ENCODE measurements around the gene CCDC73. TPM values are rescaled to one million over a fixed set of nuclear protein-coding genes. Genes with fewer than 3 reads are reported as not detected.

CCDC73 gene
- total RNA-seq, 1 donor from 2014 or later, result not detected

DNA sequence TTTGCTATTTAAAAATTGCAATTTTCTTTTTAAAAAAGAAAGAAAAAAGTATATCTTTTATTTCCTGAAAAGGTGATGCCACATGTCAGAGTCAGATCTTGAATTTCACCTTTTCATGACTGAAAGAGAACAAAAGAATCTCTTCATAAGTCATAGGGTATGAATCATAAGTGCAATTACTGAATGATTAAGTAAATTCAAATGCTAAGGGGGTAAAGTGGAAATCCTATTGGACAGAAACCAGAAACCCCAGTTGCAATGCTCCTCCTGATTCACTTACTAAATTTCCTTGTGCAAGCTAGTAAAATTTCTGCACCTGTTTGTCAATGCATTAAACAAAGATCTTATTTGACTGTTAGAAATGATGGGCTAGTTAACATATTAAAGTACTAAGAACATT is 27.1 kb upstream of the CCDC73 start:
- H3K27me3 ChIP-seq, result no peaks in the 10 kb centered on the region
- intact Hi-C loops (cut with DNase I), result no loop called here
- no peaks in the 10 kb centered on the region for H3K36me3 ChIP-seq
- H3K9me3 ChIP-seq, result no peaks in the 10 kb centered on the region
- no peak overlapping the region for H3K27ac ChIP-seq
- DNase-seq (ENCODE audit: low spot score in 2 of 2), result no peak
- TF ChIP-seq, protein P1, sequence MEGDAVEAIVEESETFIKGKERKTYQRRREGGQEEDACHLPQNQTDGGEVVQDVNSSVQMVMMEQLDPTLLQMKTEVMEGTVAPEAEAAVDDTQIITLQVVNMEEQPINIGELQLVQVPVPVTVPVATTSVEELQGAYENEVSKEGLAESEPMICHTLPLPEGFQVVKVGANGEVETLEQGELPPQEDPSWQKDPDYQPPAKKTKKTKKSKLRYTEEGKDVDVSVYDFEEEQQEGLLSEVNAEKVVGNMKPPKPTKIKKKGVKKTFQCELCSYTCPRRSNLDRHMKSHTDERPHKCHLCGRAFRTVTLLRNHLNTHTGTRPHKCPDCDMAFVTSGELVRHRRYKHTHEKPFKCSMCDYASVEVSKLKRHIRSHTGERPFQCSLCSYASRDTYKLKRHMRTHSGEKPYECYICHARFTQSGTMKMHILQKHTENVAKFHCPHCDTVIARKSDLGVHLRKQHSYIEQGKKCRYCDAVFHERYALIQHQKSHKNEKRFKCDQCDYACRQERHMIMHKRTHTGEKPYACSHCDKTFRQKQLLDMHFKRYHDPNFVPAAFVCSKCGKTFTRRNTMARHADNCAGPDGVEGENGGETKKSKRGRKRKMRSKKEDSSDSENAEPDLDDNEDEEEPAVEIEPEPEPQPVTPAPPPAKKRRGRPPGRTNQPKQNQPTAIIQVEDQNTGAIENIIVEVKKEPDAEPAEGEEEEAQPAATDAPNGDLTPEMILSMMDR (IDR thresholded peaks at IDR 0.05), result no peak
- H3K4me3 ChIP-seq, result no peak overlapping the region
- H3K4me1 ChIP-seq, result no peaks in the 10 kb centered on the region

DNA sequence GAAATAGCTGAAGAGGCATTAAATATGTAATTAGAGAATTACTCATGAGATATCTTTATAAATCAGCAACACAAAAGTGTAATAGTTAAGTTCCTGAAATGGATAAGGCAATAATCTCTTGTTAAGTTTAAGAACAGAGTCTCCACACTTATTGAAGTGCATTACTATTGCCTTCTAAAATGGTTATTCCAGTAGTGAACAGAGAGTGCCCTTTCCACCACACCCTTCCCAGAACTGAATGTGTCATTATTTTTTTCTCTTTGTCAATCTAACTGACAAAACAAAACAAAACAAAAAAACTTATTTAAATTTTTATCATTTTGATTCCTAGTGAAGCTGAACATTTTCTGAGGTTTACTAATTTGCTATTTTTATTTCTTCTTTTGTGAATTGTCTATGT is 26.0 kb upstream of the CCDC73 start:
- intact Hi-C loops (cut with DNase I), result no loop called here
- H3K4me1 ChIP-seq, result no peaks in the 10 kb centered on the region
- no peak overlapping the region for H3K4me3 ChIP-seq
- no peak for DNase-seq (ENCODE audit: low spot score in 2 of 2)
- no peak overlapping the region for H3K27ac ChIP-seq
- TF ChIP-seq, protein P1 (IDR thresholded peaks at IDR 0.05), result no peak
- H3K27me3 ChIP-seq, result no peaks in the 10 kb centered on the region
- no peaks in the 10 kb centered on the region for H3K36me3 ChIP-seq
- H3K9me3 ChIP-seq, result no peaks in the 10 kb centered on the region

DNA sequence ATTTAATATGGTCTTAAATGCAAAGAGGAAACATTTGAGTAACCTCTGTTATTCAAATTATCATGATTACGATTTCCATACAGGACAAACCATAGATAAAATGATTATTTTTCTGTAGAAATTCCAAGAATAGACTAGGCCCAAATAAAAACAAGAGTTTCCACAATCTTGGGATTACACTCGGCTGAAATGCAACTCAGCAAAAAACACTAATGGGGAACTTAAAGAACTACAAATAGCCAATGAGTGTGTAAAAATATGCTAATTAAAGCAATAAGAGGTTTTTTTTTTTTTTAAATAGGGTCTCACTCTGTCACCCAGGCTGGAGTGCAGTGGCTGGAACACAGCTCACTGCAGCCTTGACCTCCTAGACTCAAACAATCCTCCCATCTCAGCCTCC is 24.7 kb upstream of the CCDC73 start:
- intact Hi-C loops (cut with DNase I), result no loop called here
- H3K36me3 ChIP-seq, result no peaks in the 10 kb centered on the region
- TF ChIP-seq, protein P1 (IDR thresholded peaks at IDR 0.05), result no peak
- H3K4me1 ChIP-seq, result no peaks in the 10 kb centered on the region
- no peaks in the 10 kb centered on the region for H3K27me3 ChIP-seq
- H3K27ac ChIP-seq, result no peak overlapping the region
- no peak overlapping the region for H3K4me3 ChIP-seq
- no peak for DNase-seq (ENCODE audit: low spot score in 2 of 2)
- H3K9me3 ChIP-seq, result no peaks in the 10 kb centered on the region

DNA sequence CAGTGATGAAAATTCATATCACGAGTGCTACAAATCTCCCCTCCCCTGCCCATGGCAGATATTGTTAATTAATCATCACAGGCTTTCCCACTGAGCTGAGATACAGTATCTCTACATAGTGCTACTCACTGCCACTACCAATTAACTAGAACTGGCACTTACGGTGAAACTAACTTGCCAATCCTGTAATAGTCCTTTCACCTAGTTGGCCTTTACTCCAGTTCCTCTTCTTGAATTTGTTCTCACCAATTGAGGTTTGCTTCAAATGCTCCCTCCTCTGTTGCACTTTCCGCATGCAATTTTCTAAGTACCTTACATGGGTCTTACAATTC is 23.4 kb upstream of the CCDC73 start:
- TF ChIP-seq, protein P1 (IDR thresholded peaks at IDR 0.05), result no peak
- Histone ChIP-seq H3K27me3 (no peaks in the 10 kb centered on the region), H3K4me1 (no peaks in the 10 kb centered on the region), H3K9me3 (no peaks in the 10 kb centered on the region), H3K4me3 (no peak overlapping the region), H3K27ac (no peak overlapping the region), H3K36me3 (no peaks in the 10 kb centered on the region)
- no peak for DNase-seq (ENCODE audit: low spot score in 2 of 2)
- intact Hi-C loops (cut with DNase I), result no loop called here

DNA sequence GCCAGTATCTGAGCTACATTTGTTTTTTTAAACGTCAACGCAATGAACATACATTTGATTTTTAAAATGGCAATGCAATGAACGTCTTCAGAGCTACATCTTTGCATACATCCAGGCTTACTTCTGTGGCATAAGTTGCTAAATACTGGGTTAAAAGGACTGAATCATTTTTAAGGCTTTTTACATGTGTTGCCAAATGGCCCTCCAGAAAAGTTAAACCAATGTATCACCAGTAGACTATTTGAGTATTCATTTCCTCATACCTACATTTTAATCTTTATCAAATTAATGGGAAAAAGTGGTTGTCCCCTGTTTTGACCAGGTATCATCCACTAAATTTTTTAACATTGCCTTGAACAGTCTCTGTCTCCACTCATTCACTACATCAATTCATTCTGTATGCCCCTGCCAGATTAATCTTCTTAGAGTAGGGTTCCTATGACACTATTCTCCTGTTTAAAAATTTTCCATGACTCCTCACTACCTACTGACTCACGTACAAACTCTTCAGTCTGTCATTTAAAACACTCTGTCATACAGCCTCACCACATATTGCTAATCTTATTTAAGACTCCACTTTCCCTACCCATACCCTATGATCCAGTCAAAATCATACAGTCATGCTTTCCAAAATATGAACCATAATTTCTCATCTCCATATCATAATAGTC is 22.9 kb upstream of the CCDC73 start:
- DNase-seq (ENCODE audit: low spot score in 2 of 2), result no peak
- no peaks in the 10 kb centered on the region for H3K4me1 ChIP-seq
- intact Hi-C loops (cut with DNase I), result no loop called here
- no peaks in the 10 kb centered on the region for H3K9me3 ChIP-seq
- TF ChIP-seq, protein P1 (IDR thresholded peaks at IDR 0.05), result no peak
- no peak overlapping the region for H3K4me3 ChIP-seq
- H3K27me3 ChIP-seq, result no peaks in the 10 kb centered on the region
- no peaks in the 10 kb centered on the region for H3K36me3 ChIP-seq
- H3K27ac ChIP-seq, result no peak overlapping the region

DNA sequence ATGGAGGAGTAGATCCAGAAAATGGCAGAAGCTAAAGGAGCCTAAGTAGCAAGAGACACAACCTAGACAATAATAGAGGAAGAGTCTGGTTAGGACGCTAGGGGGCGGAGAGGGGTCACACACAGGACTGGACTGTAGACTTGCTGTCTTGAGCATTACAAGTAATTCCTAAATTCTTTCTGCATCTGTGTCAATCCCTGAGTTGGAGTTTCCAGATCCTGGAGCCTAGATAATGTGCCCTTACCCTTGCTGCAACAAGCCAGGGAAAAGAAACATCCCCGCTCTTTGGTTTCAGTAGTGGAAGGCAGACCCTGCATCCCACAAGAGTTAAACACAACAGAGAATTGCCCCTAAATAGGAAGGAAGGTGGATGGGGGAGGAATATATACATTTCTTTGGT is 14.9 kb upstream of the CCDC73 start:
- Histone ChIP-seq H3K27me3 (no peaks in the 10 kb centered on the region), H3K4me1 (no peaks in the 10 kb centered on the region), H3K4me3 (no peak overlapping the region), H3K9me3 (no peaks in the 10 kb centered on the region), H3K36me3 (no peaks in the 10 kb centered on the region), H3K27ac (no peak overlapping the region)
- intact Hi-C loops (cut with DNase I), result no loop called here
- peak in 1 of 2 donors; percentile 65 for DNase-seq (ENCODE audit: low spot score in 2 of 2)
- TF ChIP-seq, protein P1 (IDR thresholded peaks at IDR 0.05), result peak in 2 of 3 experiments; percentile 38 to 56

All from ascending aorta (tissue), 2 donors.